ENCODE measurements around the gene RNF214.

- TF ChIP-seq, protein P1, sequence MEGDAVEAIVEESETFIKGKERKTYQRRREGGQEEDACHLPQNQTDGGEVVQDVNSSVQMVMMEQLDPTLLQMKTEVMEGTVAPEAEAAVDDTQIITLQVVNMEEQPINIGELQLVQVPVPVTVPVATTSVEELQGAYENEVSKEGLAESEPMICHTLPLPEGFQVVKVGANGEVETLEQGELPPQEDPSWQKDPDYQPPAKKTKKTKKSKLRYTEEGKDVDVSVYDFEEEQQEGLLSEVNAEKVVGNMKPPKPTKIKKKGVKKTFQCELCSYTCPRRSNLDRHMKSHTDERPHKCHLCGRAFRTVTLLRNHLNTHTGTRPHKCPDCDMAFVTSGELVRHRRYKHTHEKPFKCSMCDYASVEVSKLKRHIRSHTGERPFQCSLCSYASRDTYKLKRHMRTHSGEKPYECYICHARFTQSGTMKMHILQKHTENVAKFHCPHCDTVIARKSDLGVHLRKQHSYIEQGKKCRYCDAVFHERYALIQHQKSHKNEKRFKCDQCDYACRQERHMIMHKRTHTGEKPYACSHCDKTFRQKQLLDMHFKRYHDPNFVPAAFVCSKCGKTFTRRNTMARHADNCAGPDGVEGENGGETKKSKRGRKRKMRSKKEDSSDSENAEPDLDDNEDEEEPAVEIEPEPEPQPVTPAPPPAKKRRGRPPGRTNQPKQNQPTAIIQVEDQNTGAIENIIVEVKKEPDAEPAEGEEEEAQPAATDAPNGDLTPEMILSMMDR (IDR thresholded peaks at IDR 0.05), result no peak
- TF ChIP-seq POLR2AphosphoS5 (IDR thresholded peaks at IDR 0.05) (peak; percentile 7), POLR2A (IDR thresholded peaks at IDR 0.05) (peak; percentile 6 to 13)
Measured at GRCh38 chr11:117204283-117205080, 28.0 kb upstream of the RNF214 start.

Data from gastroesophageal sphincter (tissue), 3 donors.